Astrocyte of the hippocampus (primary cell): ENCODE results near the gene WBP4.
"Not testable (repeated sequence)": the region's sequence is repeated elsewhere in the genome, so short reads cannot be mapped to it uniquely, and the experiment has no call there.

Experiments
- DNase-seq: peaks from one replicate; pipeline ENCODE4 v3.0.0; 2011; ENCODE audit warnings: low read depth, low spot score

The WBP4 gene

DNA sequence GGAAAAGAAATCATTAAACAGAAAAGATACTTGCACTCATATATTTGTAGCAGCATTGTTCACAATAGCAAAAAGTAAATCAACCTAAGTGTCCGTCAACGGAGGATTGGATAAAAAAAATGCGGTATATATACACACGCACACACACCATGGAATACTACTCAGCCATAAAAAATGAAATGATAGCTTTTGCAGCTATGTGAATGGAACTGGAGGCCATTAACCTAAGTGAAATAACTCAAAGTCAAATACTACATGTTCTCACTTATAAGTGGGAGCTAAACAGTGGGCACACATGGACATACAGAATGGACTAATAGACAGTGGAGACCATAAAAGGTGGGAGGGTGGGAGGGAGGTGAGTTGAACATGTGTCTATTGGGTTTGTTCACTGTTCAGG, 18.4 kb downstream of the WBP4 start:
- no peak for DNase-seq

DNA sequence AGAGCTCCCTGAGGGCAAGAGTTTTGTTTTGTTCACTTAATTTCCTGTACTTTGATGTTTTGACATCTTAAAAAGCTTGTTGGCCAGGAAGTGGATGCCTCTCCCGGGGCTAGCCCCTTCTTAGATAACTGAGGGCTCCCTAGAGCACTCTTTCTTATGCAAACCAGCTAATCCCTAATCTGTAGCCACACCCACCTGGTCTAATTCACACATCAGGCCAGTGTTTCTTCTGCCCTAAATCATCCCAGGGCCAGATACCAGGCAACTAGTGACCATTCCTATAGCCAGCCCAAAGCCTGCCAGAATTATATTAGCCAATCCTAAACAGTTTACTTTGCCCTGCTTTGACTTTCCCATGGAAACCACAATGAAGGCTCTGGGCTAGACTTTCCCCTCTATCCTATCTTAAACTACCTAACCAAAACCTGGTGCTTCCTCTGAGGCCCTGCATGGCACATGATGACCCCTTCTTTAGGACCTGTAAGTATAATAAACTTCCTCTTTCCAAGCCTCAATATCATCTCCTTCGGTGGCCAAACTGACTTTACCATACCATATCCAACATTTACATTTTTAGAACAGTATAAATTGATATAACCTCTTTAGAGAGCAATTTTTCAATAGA, 24.8 kb downstream of the WBP4 start:
- no peak for DNase-seq

- DNase-seq, result not testable (repeated sequence)
Measured at GRCh38 chr13:41095681-41096080, 34.4 kb downstream of the WBP4 start.

- DNase-seq, result no peak
Measured at GRCh38 chr13:41098761-41099160, 37.5 kb downstream of the WBP4 start.

GRCh38 chr13:41099986-41100385, 38.7 kb downstream of the WBP4 start:
- no peak for DNase-seq

DNA sequence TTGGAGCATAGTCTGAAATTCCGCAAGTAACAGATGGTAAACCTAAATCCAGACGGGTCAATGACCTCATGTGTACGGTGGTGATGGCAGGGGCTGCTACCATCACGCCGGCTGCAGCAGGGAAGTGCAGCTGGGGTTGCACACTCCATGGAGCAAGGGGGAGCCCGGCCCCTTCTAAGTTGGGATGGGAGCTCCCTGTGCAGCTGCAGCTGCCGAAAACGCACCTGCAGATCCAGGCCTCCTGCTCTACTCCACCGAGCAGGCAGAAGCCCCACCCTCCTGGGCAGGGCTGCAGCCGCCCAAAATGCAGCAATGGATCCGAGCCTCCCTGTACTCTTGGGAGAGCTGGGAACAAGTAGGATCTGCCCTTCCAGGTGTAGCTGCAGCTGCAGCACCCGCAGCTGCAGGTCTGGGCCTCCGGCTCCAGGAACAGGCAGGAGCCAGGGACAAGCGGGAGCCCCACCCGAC, 45.8 kb downstream of the WBP4 start:
- no peak for DNase-seq

DNA sequence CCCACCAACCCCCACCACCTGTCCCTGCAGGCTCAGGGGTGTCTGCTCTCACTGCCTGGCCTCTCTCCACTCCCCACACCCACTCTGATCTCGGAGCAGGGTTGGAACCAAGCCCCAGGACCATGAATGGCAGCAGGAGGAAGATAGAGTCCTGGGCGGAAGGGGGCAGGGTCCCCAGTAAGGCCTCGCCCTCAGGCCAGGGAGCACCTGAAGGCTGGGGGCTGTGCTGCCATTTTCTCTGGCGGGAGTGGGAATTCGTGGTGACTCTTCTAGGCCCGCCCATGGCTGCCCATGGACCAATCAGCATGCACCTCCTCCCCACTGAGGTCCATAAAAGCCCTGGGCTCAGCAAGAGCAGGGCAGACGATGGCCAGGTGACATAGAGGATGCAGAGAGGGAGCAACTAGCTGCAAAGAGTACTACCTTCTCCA, 46.3 kb downstream of the WBP4 start:
- DNase-seq, result no peak

DNA sequence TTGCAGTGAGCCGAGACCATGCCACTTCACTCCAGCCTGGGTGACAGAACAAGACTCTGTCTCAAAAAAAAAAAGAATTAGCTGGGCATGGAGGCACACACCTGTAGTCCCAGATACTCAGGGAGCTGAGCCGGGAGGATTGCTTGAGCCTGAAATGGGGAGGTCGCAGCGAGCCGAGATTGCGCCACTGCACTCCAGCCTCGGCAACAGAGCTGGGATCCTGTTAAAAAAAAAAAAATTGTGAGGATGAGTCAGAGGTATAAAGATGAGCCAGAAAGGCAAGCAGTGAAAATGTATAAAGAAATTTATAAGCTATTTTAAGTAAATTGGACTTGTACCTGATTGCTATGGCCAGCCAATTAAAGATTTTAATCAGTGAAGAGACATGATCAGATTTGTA, 50.1 kb downstream of the WBP4 start:
- no peak for DNase-seq

- no peak for DNase-seq
Measured at GRCh38 chr13:41117869-41118268, 56.6 kb downstream of the WBP4 start.

GRCh38 chr13:41122838-41123237, 61.5 kb downstream of the WBP4 start:
- no peak for DNase-seq

DNA sequence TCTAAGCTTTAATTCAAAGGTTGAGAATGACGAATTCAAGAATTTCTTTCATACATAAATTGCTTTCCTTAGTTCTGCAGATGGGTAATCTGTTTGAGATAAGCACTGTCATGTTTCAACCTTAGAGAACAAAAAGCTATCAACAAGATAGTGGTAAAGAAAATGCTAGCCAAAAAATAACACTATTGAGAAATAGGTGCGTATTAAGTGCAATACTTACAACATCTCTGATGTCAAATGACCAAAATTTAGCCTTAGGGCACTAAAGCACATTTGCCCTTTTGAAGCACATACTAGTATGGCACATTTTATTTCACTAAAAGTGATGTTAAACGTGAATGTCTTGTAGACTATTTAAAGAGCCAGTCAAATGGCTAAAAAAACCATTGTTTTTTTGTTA, 66.4 kb downstream of the WBP4 start:
- DNase-seq, result no peak

GRCh38 chr13:41130356-41130755, 69.0 kb downstream of the WBP4 start:
- DNase-seq, result no peak

DNA sequence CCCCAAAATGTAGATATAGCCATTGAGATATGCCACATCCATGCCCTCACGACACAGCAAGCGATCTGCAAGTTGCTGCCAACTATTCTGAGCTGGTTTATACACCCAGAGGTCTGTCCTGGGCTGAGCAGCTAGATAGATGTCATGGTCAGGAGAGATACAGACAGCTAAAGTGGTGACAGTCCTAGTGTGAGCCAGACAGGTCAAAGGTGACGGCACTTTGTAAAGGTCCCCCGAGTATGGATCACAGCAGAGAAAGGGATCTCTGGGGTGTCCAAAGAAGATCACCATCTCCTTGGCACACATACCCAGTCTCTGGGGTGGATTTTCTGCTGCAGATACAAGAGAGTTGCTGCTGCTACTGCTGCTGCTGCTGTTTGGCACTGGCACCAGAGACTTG, 69.9 kb downstream of the WBP4 start:
- DNase-seq, result not testable (repeated sequence)

- DNase-seq, result not testable (repeated sequence)
Measured at GRCh38 chr13:41131660-41132511, 70.6 kb downstream of the WBP4 start.

DNA sequence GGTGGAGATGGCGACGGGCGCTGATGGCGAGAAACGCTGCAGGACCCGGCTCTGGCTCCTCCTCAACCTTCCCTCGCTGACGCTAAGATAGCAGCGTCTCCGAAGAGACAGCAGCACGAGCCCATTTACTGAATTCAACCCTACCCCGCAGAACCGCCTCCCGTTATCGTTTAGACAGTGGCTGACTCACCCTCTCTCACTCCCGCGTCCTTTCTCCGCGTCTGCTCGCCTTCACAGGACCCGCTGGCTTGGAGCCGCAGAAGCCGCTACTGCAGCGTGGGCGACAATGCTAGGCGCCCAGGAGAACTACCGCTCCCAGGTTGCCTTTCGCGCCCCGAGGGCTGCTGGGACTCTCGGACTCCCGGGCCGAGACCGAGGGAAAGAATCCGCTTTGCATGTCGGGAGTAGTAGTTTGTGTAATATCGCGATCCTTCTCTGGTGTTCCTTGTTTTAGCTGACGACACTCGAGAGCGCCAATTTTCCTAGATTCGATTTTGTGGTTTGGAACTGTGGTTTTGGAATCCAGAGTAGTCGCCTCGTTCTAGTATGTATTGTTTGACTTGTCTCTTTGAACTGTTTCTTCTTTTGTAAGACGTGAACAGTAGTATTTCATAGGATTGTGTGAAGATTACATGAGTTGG, 71.3 kb downstream of the WBP4 start, which contains the start of gene KBTBD6:
Gene KBTBD6 (minus strand): TSS at position 291 of the 641 bp plus-strand sequence. CDS start 291 bp downstream, outside the sequence.
- peak; percentile 99 for DNase-seq
